HEK293T (cell line): ENCODE data around the gene SH3TC1.

Source experiments
- ARNT ChIP-seq: fragments of 450-650 bp; IDR thresholded peaks from 2 replicates; pipeline ENCODE4 v1.6.1; 2017; ENCODE audit warnings: mild to moderate bottlenecking
- BHLHE40 ChIP-seq: fragments of 450-650 bp; IDR thresholded peaks from 2 replicates; pipeline ENCODE4 v1.6.1; 2016; ENCODE audit warnings: mild to moderate bottlenecking, moderate library complexity, borderline replicate concordance
- ELF4 ChIP-seq: fragments of 450-650 bp; IDR thresholded peaks from 2 replicates; pipeline ENCODE4 v1.6.1; 2017; ENCODE audit warnings: antibody characterized with exemption
- FOXA1 ChIP-seq: fragments of 450-650 bp; IDR thresholded peaks from 2 replicates; pipeline ENCODE4 v1.6.1; 2016; ENCODE audit warnings: mild to moderate bottlenecking
- FOXK2 ChIP-seq: fragments of 450-650 bp; IDR thresholded peaks from 2 replicates; pipeline ENCODE4 v1.6.1; 2016; ENCODE audit warnings: mild to moderate bottlenecking
- FOXM1 ChIP-seq: fragments of 450-650 bp; IDR thresholded peaks from 2 replicates; pipeline ENCODE4 v1.6.1; 2017; ENCODE audit warnings: mild to moderate bottlenecking, borderline replicate concordance
- HDGF ChIP-seq: fragments of 450-650 bp; IDR thresholded peaks from 2 replicates; pipeline ENCODE4 v1.6.1; 2017; ENCODE audit warnings: antibody characterized with exemption, borderline replicate concordance
- NFRKB ChIP-seq: fragments of 450-650 bp; IDR thresholded peaks from 2 replicates; pipeline ENCODE4 v1.6.1; 2016; ENCODE audit warnings: mild to moderate bottlenecking, moderate library complexity
- PKNOX1 ChIP-seq: fragments of 450-650 bp; IDR thresholded peaks from 2 replicates; pipeline ENCODE4 v1.6.1; 2016
- SP1 ChIP-seq: fragments of 450-650 bp; IDR thresholded peaks from 2 replicates; pipeline ENCODE4 v1.6.1; 2017
- SUZ12 ChIP-seq: fragments of 450-650 bp; IDR thresholded peaks from 2 replicates; pipeline ENCODE4 v1.6.1; 2016; ENCODE audit warnings: mild to moderate bottlenecking
- TARDBP ChIP-seq: fragments of 450-650 bp; IDR thresholded peaks from 2 replicates; pipeline ENCODE4 v1.6.1; 2016
- ZNF384 ChIP-seq: fragments of 450-650 bp; IDR thresholded peaks from 2 replicates; pipeline ENCODE4 v1.6.1; 2016

DNA sequence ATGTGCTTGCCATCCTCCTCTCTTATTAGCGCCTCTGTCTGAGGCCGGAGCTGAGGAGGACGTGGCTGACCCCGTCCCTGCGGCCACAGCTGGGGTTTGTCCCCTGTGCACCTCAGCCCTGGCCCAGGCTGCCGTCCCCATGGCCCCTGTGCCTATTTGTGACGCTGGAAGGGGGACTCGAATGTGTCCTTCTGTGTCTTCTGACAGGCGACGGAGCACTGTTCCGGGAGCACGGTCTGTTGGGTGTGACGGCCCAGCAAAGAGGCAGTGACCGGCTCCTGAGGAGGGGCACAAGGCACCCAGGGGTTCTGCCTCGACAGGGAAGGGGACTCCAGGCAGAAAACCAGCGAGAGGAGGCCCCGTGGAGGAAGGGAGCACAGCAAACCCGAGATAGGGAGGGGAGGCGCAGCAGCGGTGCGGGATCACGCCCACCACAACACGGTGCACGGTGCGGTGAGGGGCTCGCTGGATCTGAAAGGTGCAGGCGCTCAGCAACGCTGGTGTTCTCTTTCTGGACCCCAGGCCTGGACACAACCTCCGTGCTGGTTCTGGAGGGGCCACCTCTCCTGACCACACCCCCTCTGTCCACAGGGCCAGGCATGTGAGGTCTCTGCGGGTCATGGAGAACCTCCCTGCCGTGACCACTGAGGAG, 5.6 kb downstream of the SH3TC1 start:
- no peak for TF ChIP-seq SP1
- TF ChIP-seq SUZ12: no peak
- TF ChIP-seq NFRKB: no peak
- no peak for TF ChIP-seq ELF4
- no peak for TF ChIP-seq PKNOX1
- TF ChIP-seq FOXM1: no peak
- no peak for TF ChIP-seq HDGF
- no peak for TF ChIP-seq FOXK2
- TF ChIP-seq ZNF384: no peak
- no peak for TF ChIP-seq BHLHE40
- TF ChIP-seq TARDBP: no peak
- TF ChIP-seq FOXA1: no peak
- TF ChIP-seq ARNT: no peak
